ENCODE data around the gene CLIP1.

DNA sequence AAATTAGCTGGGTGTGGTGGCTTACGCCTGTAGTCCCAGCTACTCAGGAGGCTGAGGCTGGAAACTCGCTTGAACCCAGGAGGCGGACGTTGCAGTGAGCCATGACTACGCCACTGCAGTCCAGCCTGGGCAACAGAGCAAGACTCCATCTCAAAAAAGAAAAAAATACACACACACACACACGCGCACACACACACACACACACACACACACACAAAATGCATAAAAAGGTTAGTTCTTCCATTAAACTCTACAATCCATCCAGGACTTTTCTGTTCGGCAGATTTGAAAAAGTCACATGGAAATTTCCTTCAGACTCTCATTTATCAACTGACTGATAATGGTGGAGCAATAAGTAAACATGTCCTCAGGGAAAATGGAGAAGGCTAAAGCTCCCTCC, 147.0 kb downstream of the CLIP1 start:
- TF ChIP-seq CTCF (optimal IDR thresholded peaks at IDR 0.05 in 1 of 3, IDR thresholded peaks at IDR 0.05 in 1 of 3, conservative IDR thresholded peaks at IDR 0.05 in 1 of 3; ENCODE audit: extremely low read depth in 1 of 3, insufficient read depth in 2 of 3, low read length in 3 of 3) = no peak
- TF ChIP-seq EZH2 (IDR thresholded peaks at IDR 0.05; ENCODE audit: low read length) = no peak
